ENCODE measurements around the gene SERPINA6. TPM values are rescaled to one million over a fixed set of nuclear protein-coding genes. Genes with fewer than 3 reads are reported as not detected.

Gene SERPINA6
- total RNA-seq, 3 donors from 2014 or later: 1.2 to 12.5 TPM; not detected in 1

- Histone ChIP-seq H3K4me1 (no peaks in the 10 kb centered on the region), H3K4me3 (no peak overlapping the region), H3K9me3 (peaks cover 0 to 5% of the 10 kb centered on the region in 2 donors), H3K27ac (no peak overlapping the region), H3K36me3 (no peaks in the 10 kb centered on the region), H3K27me3 (no peaks in the 10 kb centered on the region)
- DNase-seq (ENCODE audit: low spot score in 2 of 2): no peak
- intact Hi-C loops (cut with DNase I; ENCODE audit: low total_unique reads): no loop called here
- TF ChIP-seq POLR2A (IDR thresholded peaks at IDR 0.05) (no peak), POLR2AphosphoS5 (IDR thresholded peaks at IDR 0.05) (no peak), CTCF (IDR thresholded peaks at IDR 0.05) (no peak)
Measured at GRCh38 chr14:94313991-94314655, 9.0 kb downstream of the SERPINA6 start.

GRCh38 chr14:94312481-94313246 lies 10.5 kb downstream of the SERPINA6 start:
- Histone ChIP-seq H3K9me3 (peaks cover 0 to 7% of the 10 kb centered on the region in 2 donors), H3K4me3 (no peak overlapping the region), H3K36me3 (no peaks in the 10 kb centered on the region), H3K4me1 (no peaks in the 10 kb centered on the region), H3K27ac (no peak overlapping the region), H3K27me3 (no peaks in the 10 kb centered on the region)
- no peak for TF ChIP-seq POLR2AphosphoS5 (IDR thresholded peaks at IDR 0.05)
- no peak for TF ChIP-seq POLR2A (IDR thresholded peaks at IDR 0.05)
- no peak for TF ChIP-seq CTCF (IDR thresholded peaks at IDR 0.05)
- DNase-seq (ENCODE audit: low spot score in 2 of 2): no peak
- intact Hi-C loops (cut with DNase I; ENCODE audit: low total_unique reads): no loop called here

DNA sequence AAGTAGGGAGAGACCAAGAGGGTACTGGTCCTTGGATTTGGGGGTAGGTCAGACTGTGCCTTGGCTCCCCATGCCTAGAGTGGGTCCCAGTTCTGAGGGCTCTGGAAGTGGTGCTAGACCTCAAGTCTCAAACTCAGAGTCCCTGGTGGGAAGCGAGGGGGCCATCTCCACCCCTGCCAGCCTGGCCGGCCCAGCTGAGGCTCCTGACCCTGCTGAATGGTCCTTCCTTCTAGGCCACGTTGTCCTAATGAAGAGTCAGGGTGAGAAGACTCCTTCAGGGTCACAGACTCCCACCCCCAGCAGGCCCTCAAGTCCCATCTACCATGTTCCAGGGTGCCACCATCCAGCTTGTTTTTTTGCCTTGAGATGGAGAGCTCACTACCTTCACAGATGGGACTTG lies 12.9 kb downstream of the SERPINA6 start:
- H3K27ac ChIP-seq: no peak overlapping the region
- H3K9me3 ChIP-seq: peaks cover 0 to 11% of the 10 kb centered on the region in 2 donors
- intact Hi-C loops (cut with DNase I; ENCODE audit: low total_unique reads): no loop called here
- no peak for DNase-seq (ENCODE audit: low spot score in 2 of 2)
- TF ChIP-seq CTCF (IDR thresholded peaks at IDR 0.05) (no peak), POLR2A (IDR thresholded peaks at IDR 0.05) (no peak), POLR2AphosphoS5 (IDR thresholded peaks at IDR 0.05) (no peak)
- no peaks in the 10 kb centered on the region for H3K36me3 ChIP-seq
- no peaks in the 10 kb centered on the region for H3K27me3 ChIP-seq
- H3K4me3 ChIP-seq: no peak overlapping the region
- H3K4me1 ChIP-seq: no peaks in the 10 kb centered on the region

DNA sequence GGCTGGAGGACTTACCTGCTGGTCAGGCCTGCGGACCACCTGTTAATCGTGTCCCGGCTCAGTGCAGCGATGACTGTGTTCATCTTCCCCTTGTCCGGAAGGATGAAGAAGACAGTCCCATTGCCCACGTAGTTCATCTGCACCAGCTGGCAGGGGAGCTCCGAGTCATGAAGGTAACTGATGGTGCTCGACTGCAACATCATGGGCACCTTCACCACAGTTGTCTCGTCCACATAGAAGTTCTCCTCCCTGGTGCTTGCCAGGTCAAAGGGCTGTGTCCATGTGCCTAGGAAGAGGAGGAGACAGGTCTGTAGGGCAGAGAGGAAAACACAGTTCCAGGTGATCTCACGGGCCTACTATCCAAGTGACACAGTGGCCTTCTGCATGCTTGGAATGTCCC lies 13.4 kb downstream of the SERPINA6 start:
- Histone ChIP-seq H3K27me3 (no peaks in the 10 kb centered on the region), H3K27ac (no peak overlapping the region), H3K4me3 (no peak overlapping the region), H3K4me1 (no peaks in the 10 kb centered on the region), H3K36me3 (no peaks in the 10 kb centered on the region), H3K9me3 (peaks cover 0 to 11% of the 10 kb centered on the region in 2 donors)
- intact Hi-C loops (cut with DNase I; ENCODE audit: low total_unique reads): no loop called here
- no peak for TF ChIP-seq CTCF (IDR thresholded peaks at IDR 0.05)
- TF ChIP-seq POLR2AphosphoS5 (IDR thresholded peaks at IDR 0.05): no peak
- no peak for TF ChIP-seq POLR2A (IDR thresholded peaks at IDR 0.05)
- DNase-seq (ENCODE audit: low spot score in 2 of 2): no peak

- Histone ChIP-seq H3K27ac (no peak overlapping the region), H3K4me3 (no peak overlapping the region), H3K9me3 (peaks cover 0 to 11% of the 10 kb centered on the region in 2 donors), H3K4me1 (no peaks in the 10 kb centered on the region), H3K36me3 (no peaks in the 10 kb centered on the region), H3K27me3 (no peaks in the 10 kb centered on the region)
- no peak for DNase-seq (ENCODE audit: low spot score in 2 of 2)
- intact Hi-C loops (cut with DNase I; ENCODE audit: low total_unique reads): no loop called here
- no peak for TF ChIP-seq POLR2AphosphoS5 (IDR thresholded peaks at IDR 0.05)
- TF ChIP-seq CTCF (IDR thresholded peaks at IDR 0.05): no peak
- no peak for TF ChIP-seq POLR2A (IDR thresholded peaks at IDR 0.05)
Measured at GRCh38 chr14:94307410-94307992, 15.6 kb downstream of the SERPINA6 start.

Measured in breast epithelium (tissue), 4 donors.